Measurements from ENCODE around the gene RNF115.
A peak's percentile ranks its signal among the peaks of the same experiment; 100 is the strongest.
"Not testable (repeated sequence)": the region's sequence is repeated elsewhere in the genome, so short reads cannot be mapped to it uniquely, and the experiment has no call there.

The RNF115 gene

GRCh38 chr1:145812977-145813810, 10.7 kb downstream of the RNF115 start:
- H4K20me1 ChIP-seq (ENCODE audit: insufficient read depth); H3K27me3 ChIP-seq (ENCODE audit: insufficient read depth, low read depth); H3K4me3 ChIP-seq (IDR thresholded peaks at IDR 0.05; ENCODE audit: insufficient read depth, low read depth, low read length); H3K9ac ChIP-seq; H3K36me3 ChIP-seq (ENCODE audit: insufficient read depth); H2AFZ ChIP-seq (ENCODE audit: low read depth): not testable (repeated sequence)
- H3K4me2 ChIP-seq = peak overlapping the region; percentile 69
- peaks cover 42% of the 10 kb centered on the region; the same call in 1 of the 2 replicates for H3K79me2 ChIP-seq (ENCODE audit: insufficient read depth, low read depth)
- peak overlapping the region; percentile 40; the same call in 1 of the 2 replicates for H3K27ac ChIP-seq
- peaks cover 29% of the 10 kb centered on the region for H3K4me1 ChIP-seq (ENCODE audit: low read depth, poor library complexity, severe bottlenecking)

- Histone ChIP-seq H3K27ac (no peak overlapping the region), H3K36me3 (ENCODE audit: insufficient read depth) (0 out of 2 replicates have a peak, but pooled peaks cover 3% of the 10 kb centered on the region), H3K4me2 (no peak overlapping the region), H3K4me3 (IDR thresholded peaks at IDR 0.05; ENCODE audit: insufficient read depth, low read depth, low read length) (no peak overlapping the region), H3K4me1 (ENCODE audit: low read depth, poor library complexity, severe bottlenecking) (peaks cover 35% of the 10 kb centered on the region), H3K9ac (no peak overlapping the region), H3K79me2 (ENCODE audit: insufficient read depth, low read depth) (peaks cover 69% of the 10 kb centered on the region), H2AFZ (ENCODE audit: low read depth) (no peak overlapping the region), H4K20me1 (ENCODE audit: insufficient read depth) (peaks cover 16% of the 10 kb centered on the region; the same call in 1 of the 2 replicates), H3K27me3 (ENCODE audit: insufficient read depth, low read depth) (no peaks in the 10 kb centered on the region)
- TF ChIP-seq CTCF (conservative IDR thresholded peaks at IDR 0.05; ENCODE audit: low read depth, low read length) = no peak
Observed at GRCh38 chr1:145806844-145807243, 17.1 kb downstream of the RNF115 start.

- peaks cover 16% of the 10 kb centered on the region; the same call in 1 of the 2 replicates for H4K20me1 ChIP-seq (ENCODE audit: insufficient read depth)
- no peak overlapping the region for H2AFZ ChIP-seq (ENCODE audit: low read depth)
- H3K9ac ChIP-seq = no peak overlapping the region
- no peak overlapping the region for H3K4me2 ChIP-seq
- no peak for TF ChIP-seq CTCF (conservative IDR thresholded peaks at IDR 0.05; ENCODE audit: low read depth, low read length)
- peaks cover 35% of the 10 kb centered on the region for H3K4me1 ChIP-seq (ENCODE audit: low read depth, poor library complexity, severe bottlenecking)
- H3K79me2 ChIP-seq (ENCODE audit: insufficient read depth, low read depth) = peaks cover 73% of the 10 kb centered on the region
- no peak overlapping the region for H3K4me3 ChIP-seq (IDR thresholded peaks at IDR 0.05; ENCODE audit: insufficient read depth, low read depth, low read length)
- no peak overlapping the region for H3K27ac ChIP-seq
- H3K36me3 ChIP-seq (ENCODE audit: insufficient read depth) = 0 out of 2 replicates have a peak, but pooled peaks cover 3% of the 10 kb centered on the region
- no peaks in the 10 kb centered on the region for H3K27me3 ChIP-seq (ENCODE audit: insufficient read depth, low read depth)
Observed at GRCh38 chr1:145806408-145806807, 17.5 kb downstream of the RNF115 start.

GRCh38 chr1:145805057-145805456, 18.8 kb downstream of the RNF115 start:
- no peak overlapping the region for H2AFZ ChIP-seq (ENCODE audit: low read depth)
- peaks cover 16% of the 10 kb centered on the region; the same call in 1 of the 2 replicates for H4K20me1 ChIP-seq (ENCODE audit: insufficient read depth)
- no peak overlapping the region for H3K27ac ChIP-seq
- H3K4me1 ChIP-seq (ENCODE audit: low read depth, poor library complexity, severe bottlenecking) = peaks cover 35% of the 10 kb centered on the region
- peaks cover 86% of the 10 kb centered on the region for H3K79me2 ChIP-seq (ENCODE audit: insufficient read depth, low read depth)
- no peak overlapping the region for H3K4me2 ChIP-seq
- TF ChIP-seq CTCF (conservative IDR thresholded peaks at IDR 0.05; ENCODE audit: low read depth, low read length) = no peak
- H3K27me3 ChIP-seq (ENCODE audit: insufficient read depth, low read depth) = no peaks in the 10 kb centered on the region
- H3K4me3 ChIP-seq (IDR thresholded peaks at IDR 0.05; ENCODE audit: insufficient read depth, low read depth, low read length) = no peak overlapping the region
- H3K9ac ChIP-seq = no peak overlapping the region
- 0 out of 2 replicates have a peak, but pooled peaks cover 3% of the 10 kb centered on the region for H3K36me3 ChIP-seq (ENCODE audit: insufficient read depth)

Data from KMS-11 (cell line).